IMR-90 (cell line): ENCODE measurements around the gene ANKRD11. TPM values are rescaled to one million over a fixed set of nuclear protein-coding genes. Genes with fewer than 3 reads are reported as not detected.
A peak's percentile ranks its signal among the peaks of the same experiment; 100 is the strongest.

Experiments
- ATAC-seq: fragments of 200-7000 bp; cut with Tn5 transposase; 2 replicates; pipeline ENCODE4 v1.9.1; 2020; ENCODE audit warnings: low read depth, mild to moderate bottlenecking, moderate library complexity
- BruUV-seq: library from RNA; stranded (reverse); fragments of 400-500 nt; replicated peaks from 2 replicates; lab custom pipeline; 2021; lab: Mats Ljungman, UMichigan
- CTCF ChIA-PET: fragments of 300-600 bp; formaldehyde crosslinking; extraction: SDS; loops from one replicate; lab custom pipeline; 2021; ENCODE audit warnings: antibody characterized with exemption; lab: Yijun Ruan, JAX
- POLR2A ChIA-PET: fragments of 300-600 bp; sonication (Branson Sonifier 250); formaldehyde crosslinking; loops from one replicate; lab custom pipeline; 2022; ENCODE audit warnings: antibody characterized with exemption; ENCODE audit not compliant: unreplicated experiment; lab: Charles Lee
- DNase-seq: peaks from one replicate; pipeline ENCODE4 v3.0.0; 2013
- H2AFZ ChIP-seq: replicated peaks from 2 replicates; pipeline ENCODE3; 2013; ENCODE audit warnings: low read length, mild to moderate bottlenecking; ENCODE audit not compliant: poor library complexity
- H2AK5ac ChIP-seq: 2 replicates; pipeline ENCODE4 v1.6.1; 2013; ENCODE audit warnings: low read depth, low read length, inconsistent platforms
- H2AK9ac ChIP-seq: replicated peaks from 2 replicates; pipeline ENCODE3; 2013; ENCODE audit warnings: mild to moderate bottlenecking, low read depth, low read length, moderate library complexity; ENCODE audit not compliant: poor library complexity
- H2BK120ac ChIP-seq: 2 replicates; pipeline ENCODE4 v1.6.1; 2013; ENCODE audit warnings: low read depth, low read length, inconsistent platforms
- H2BK15ac ChIP-seq: 3 replicates; pipeline ENCODE4 v1.6.1; 2013; ENCODE audit warnings: low read depth, low read length, inconsistent platforms
- H2BK20ac ChIP-seq: 2 replicates; pipeline ENCODE4 v1.6.1; 2013; ENCODE audit warnings: low read depth, mild to moderate bottlenecking, inconsistent platforms, low read length, moderate library complexity
- H2BK5ac ChIP-seq: 2 replicates; pipeline ENCODE4 v1.6.1; 2013; ENCODE audit warnings: mild to moderate bottlenecking, low read depth, low read length, inconsistent platforms; ENCODE audit not compliant: poor library complexity, severe bottlenecking
- H3K14ac ChIP-seq: replicated peaks from 2 replicates; pipeline ENCODE4 v1.6.1; 2013; ENCODE audit warnings: low read depth, low read length, inconsistent platforms
- H3K18ac ChIP-seq: 2 replicates; pipeline ENCODE4 v1.6.1; 2013; ENCODE audit warnings: low read depth, low read length, control low read depth
- H3K23ac ChIP-seq: 2 replicates; pipeline ENCODE4 v1.6.1; 2013; ENCODE audit warnings: low read depth, low read length, inconsistent platforms
- H3K27ac ChIP-seq: 2 replicates; pipeline ENCODE4 v1.5.1; 2013; ENCODE audit warnings: mild to moderate bottlenecking, control low read depth, low read length; ENCODE audit not compliant: insufficient read depth
- H3K27me3 ChIP-seq: 2 replicates; pipeline ENCODE4 v1.6.1; 2013; ENCODE audit warnings: low read length; ENCODE audit not compliant: control insufficient read depth, insufficient read depth
- H3K36me3 ChIP-seq: 2 replicates; pipeline ENCODE4 v1.6.1; 2013; ENCODE audit warnings: low read length, mixed read lengths; ENCODE audit not compliant: control insufficient read depth, insufficient read depth
- H3K4ac ChIP-seq: 2 replicates; pipeline ENCODE4 v1.6.1; 2013; ENCODE audit warnings: low read depth, low read length, inconsistent platforms
- H3K4me1 ChIP-seq: 2 replicates; pipeline ENCODE4 v1.6.1; 2013; ENCODE audit warnings: low read length, mixed read lengths; ENCODE audit not compliant: control insufficient read depth, insufficient read depth
- H3K4me2 ChIP-seq: 2 replicates; pipeline ENCODE4 v1.6.1; 2013; ENCODE audit warnings: low read depth, mild to moderate bottlenecking, control low read depth, low read length, moderate library complexity
- H3K4me3 ChIP-seq: 2 replicates; pipeline ENCODE4 v1.5.1; 2013; ENCODE audit warnings: low read depth, mild to moderate bottlenecking, control low read depth, low read length, moderate library complexity; ENCODE audit not compliant: insufficient read depth
- H3K56ac ChIP-seq: 2 replicates; pipeline ENCODE4 v1.6.1; 2013; ENCODE audit warnings: low read length, inconsistent platforms; ENCODE audit not compliant: insufficient read depth; ENCODE audit errors: extremely low read depth
- H3K79me1 ChIP-seq, 2 experiments: 2 replicates each; pipeline ENCODE4 v1.6.1; 2013; ENCODE audit warnings: low read length in 2 of 2, inconsistent platforms in 1 of 2, low read depth in 1 of 2
- H3K9ac ChIP-seq: 2 replicates; pipeline ENCODE4 v1.6.1; 2013; ENCODE audit warnings: low read depth, low read length, control low read depth
- H3K9me1 ChIP-seq: 2 replicates; pipeline ENCODE4 v1.6.1; 2013; ENCODE audit warnings: low read length, inconsistent platforms; ENCODE audit not compliant: insufficient read depth
- H3K9me3 ChIP-seq: 2 replicates; pipeline ENCODE4 v1.6.1; 2013; ENCODE audit warnings: low read length; ENCODE audit not compliant: control insufficient read depth, insufficient read depth
- H4K20me1 ChIP-seq: 2 replicates; pipeline ENCODE4 v1.6.1; 2013; ENCODE audit warnings: low read length, inconsistent platforms; ENCODE audit not compliant: insufficient read depth
- H4K5ac ChIP-seq: 2 replicates; pipeline ENCODE4 v1.6.1; 2013; ENCODE audit warnings: mild to moderate bottlenecking, low read depth, low read length, control low read depth
- H4K8ac ChIP-seq, 2 experiments: 2 replicates each; pipeline ENCODE4 v1.6.1; 2013; ENCODE audit warnings: low read depth in 2 of 2, low read length in 2 of 2, control low read depth in 1 of 2, inconsistent platforms in 1 of 2
- H4K91ac ChIP-seq: 2 replicates; pipeline ENCODE4 v1.6.1; 2013; ENCODE audit warnings: low read depth, low read length, inconsistent platforms; ENCODE audit not compliant: insufficient read depth
- BHLHE40 ChIP-seq: fragments of 150-350 bp; IDR thresholded peaks from 2 replicates; pipeline ENCODE4 v1.6.1; 2016; ENCODE audit warnings: mild to moderate bottlenecking, low read depth, low read length
- CEBPB ChIP-seq: IDR thresholded peaks from 2 replicates; pipeline ENCODE4 v1.6.1; 2012; ENCODE audit warnings: low read depth, low read length, improper control_type of control experiment
- CHD1 ChIP-seq: IDR thresholded peaks from 2 replicates; pipeline ENCODE4 v1.6.1; 2012; ENCODE audit warnings: low read depth, low read length, improper control_type of control experiment
- POLR2A ChIP-seq: IDR thresholded peaks from 2 replicates; pipeline ENCODE4 v1.6.1; 2012; ENCODE audit warnings: mild to moderate bottlenecking, low read depth, low read length
- RAD21 ChIP-seq: IDR thresholded peaks from 2 replicates; pipeline ENCODE4 v1.6.1; 2012; ENCODE audit warnings: low read length, improper control_type of control experiment
- RCOR1 ChIP-seq: IDR thresholded peaks from 2 replicates; pipeline ENCODE4 v1.6.1; 2012; ENCODE audit warnings: mild to moderate bottlenecking, low read length, improper control_type of control experiment; ENCODE audit not compliant: insufficient replicate concordance
- RFX5 ChIP-seq: IDR thresholded peaks from 2 replicates; pipeline ENCODE4 v1.8.0; 2012; ENCODE audit warnings: low read depth, mild to moderate bottlenecking, low read length, moderate library complexity
- USF2 ChIP-seq: fragments of 150-350 bp; IDR thresholded peaks from 2 replicates; pipeline ENCODE4 v1.6.1; 2017; ENCODE audit warnings: mild to moderate bottlenecking, antibody characterized with exemption, low read length, low read depth
- WGBS, 2 experiments: methylation state at CpG; one replicate each; pipeline versions ENCODE4 v1.1.5 to v1.1.7; 2013; ENCODE audit warnings: missing lambda C conversion rate in 2 of 2; ENCODE audit not compliant: insufficient read length in 1 of 2; ENCODE audit errors: extremely low coverage in 2 of 2; 5-methylcytosine and 5-hydroxymethylcytosine counted together
- dilution Hi-C: fragments of 300-500 bp; cut with HindIII; formaldehyde crosslinking; loops from one replicate; pipeline ENCODE4 v1.14.3; 2018; ENCODE audit warnings: low sequenced_read_pairs; ENCODE audit not compliant: unreplicated experiment
- in situ Hi-C: fragments of 300-500 bp; cut with MboI; formaldehyde crosslinking; loops from 3 replicates; pipeline ENCODE4 v1.14.3; 2019; ENCODE audit warnings: low sequenced_read_pairs, inconsistent platforms, mixed read lengths
- intact Hi-C: fragments of 100-400 bp; cut with micrococcal nuclease; formaldehyde crosslinking; loops from 2 replicates; pipeline ENCODE4 v1.10.0; 2022
- polyA plus RNA-seq, 3 experiments: library from polyadenylated mRNA; depleted of rRNA; stranded (reverse); fragments of >200 nt; gene quantifications; 2 replicates each; pipeline ENCODE4 v1.2.3, GENCODE V29; 2012; ENCODE audit warnings: low replicate concordance in 1 of 3
- total RNA-seq: library from RNA; depleted of rRNA; stranded (reverse); fragments of >200 nt; gene quantifications from 2 replicates; pipeline ENCODE4 v1.2.3, GENCODE V29; 2012

ANKRD11 gene
- total and polyA plus RNA-seq, 2 of the 4 experiments (the other 2 are of a cell fraction), result 46.8 to 71.9 TPM

DNA sequence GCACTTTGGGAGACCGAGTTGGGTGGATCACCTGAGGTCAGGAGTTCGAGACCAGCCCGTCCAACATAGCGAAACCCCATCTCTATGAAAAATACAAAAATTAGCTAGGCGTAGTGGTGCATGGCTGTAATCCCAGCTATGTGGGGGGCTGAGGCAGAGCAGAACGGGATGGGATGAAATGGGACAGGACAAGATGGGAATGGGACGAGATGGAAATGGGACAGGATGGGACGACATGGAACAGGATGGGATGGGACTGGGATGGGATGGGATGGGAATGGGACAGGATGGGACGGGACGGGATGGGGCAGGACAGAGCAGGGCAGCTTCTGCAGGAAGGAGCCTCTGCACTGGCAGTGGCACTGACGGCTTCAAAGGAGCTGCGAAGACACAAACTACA, 106.1 kb downstream of the ANKRD11 start:
- in situ Hi-C loops, result no loop called here
- no peak for DNase-seq
- intact Hi-C loops, result no loop called here
- Histone ChIP-seq H2AK5ac (peak overlapping the region; percentile 75; the same call in 1 of the 2 replicates), H3K4ac (no peak overlapping the region), H2AK9ac (no peak overlapping the region), H2BK120ac (no peak overlapping the region), H3K79me1 (peaks cover 3 to 93% of the 10 kb centered on the region in 2 experiments), H3K4me2 (no peak overlapping the region), H2BK5ac (no peak overlapping the region), H2BK20ac (no peak overlapping the region), H3K9ac (no peak overlapping the region), H4K8ac (no peak overlapping the region), H4K5ac (no peak overlapping the region), H2AFZ (no peak overlapping the region), H3K4me3 (no peak overlapping the region), H3K56ac (no peak overlapping the region), H3K36me3 (no peaks in the 10 kb centered on the region), H4K20me1 (peaks cover 100% of the 10 kb centered on the region), H3K18ac (no peak overlapping the region), H3K9me3 (no peaks in the 10 kb centered on the region), H3K27ac (no peak overlapping the region), H3K9me1 (peaks cover 42% of the 10 kb centered on the region), H3K27me3 (no peaks in the 10 kb centered on the region), H2BK15ac (no peak overlapping the region), H3K23ac (peak overlapping the region; percentile 4; the same call in 1 of the 2 replicates), H3K14ac (no peak overlapping the region), H4K91ac (no peak overlapping the region), H3K4me1 (peaks cover 14% of the 10 kb centered on the region)
- ChIA-PET CTCF (no interaction called here), POLR2A (no interaction called here)
- no peak for TF ChIP-seq USF2
- TF ChIP-seq CEBPB, result no peak
- TF ChIP-seq POLR2A, result no peak
- TF ChIP-seq RCOR1, result no peak
- no peak for TF ChIP-seq RAD21
- TF ChIP-seq RFX5, result no peak
- TF ChIP-seq BHLHE40, result no peak
- TF ChIP-seq CHD1, result no peak
- ATAC-seq, result no peak
- no TSS peak for BruUV-seq
- dilution Hi-C loops, result no loop called here
- WGBS, 2 experiments, result 95% methylated on average over 2 of the region's 12 CpGs; no CpG with 5 or more reads in 1 of the 2 experiments
